Measurements from ENCODE around the gene CACFD1. TPM values are rescaled to one million over a fixed set of nuclear protein-coding genes. Genes with fewer than 3 reads are reported as not detected.

CACFD1 gene
- total RNA-seq, 1 donor from 2014 or later = 39.8 TPM

GRCh38 chr9:133455936-133456335, 3.8 kb upstream of the CACFD1 start:
- ATAC-seq (no peak), DNase-seq (no peak)
- peaks cover 8% of the 10 kb centered on the region for H3K4me1 ChIP-seq
- no peaks in the 10 kb centered on the region for H3K36me3 ChIP-seq
- intact Hi-C loops (cut with DNase I) = no loop called here
- no peak overlapping the region for H3K4me3 ChIP-seq
- no peak for TF ChIP-seq CTCF (IDR thresholded peaks at IDR 0.05)
- no peak overlapping the region for H3K27ac ChIP-seq
- H3K9me3 ChIP-seq = no peaks in the 10 kb centered on the region
- H3K27me3 ChIP-seq = no peaks in the 10 kb centered on the region

DNA sequence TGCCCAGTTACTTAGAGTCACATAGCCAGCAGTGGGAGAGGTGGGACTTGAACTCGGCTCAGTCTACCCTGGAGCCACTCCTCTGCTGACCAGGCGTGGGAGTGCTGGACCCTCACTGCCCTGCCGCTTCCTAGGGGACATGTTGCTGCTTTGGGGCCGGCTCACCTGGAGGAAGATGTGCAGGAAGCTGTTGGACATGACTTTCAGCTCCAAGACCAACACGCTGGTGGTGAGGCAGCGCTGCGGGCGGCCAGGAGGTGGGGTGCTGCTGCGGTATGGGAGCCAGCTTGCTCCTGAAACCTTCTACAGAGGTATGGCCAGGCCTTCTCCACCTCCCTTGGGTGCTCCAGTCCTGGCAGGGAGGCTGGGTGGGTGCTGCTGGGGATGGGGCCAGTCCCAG, 3.4 kb upstream of the CACFD1 start:
- no peaks in the 10 kb centered on the region for H3K27me3 ChIP-seq
- H3K27ac ChIP-seq = no peak overlapping the region
- H3K4me1 ChIP-seq = peaks cover 13% of the 10 kb centered on the region
- no peaks in the 10 kb centered on the region for H3K36me3 ChIP-seq
- H3K4me3 ChIP-seq = no peak overlapping the region
- TF ChIP-seq CTCF (IDR thresholded peaks at IDR 0.05) = no peak
- H3K9me3 ChIP-seq = no peaks in the 10 kb centered on the region
- intact Hi-C loops (cut with DNase I) = no loop called here
- DNase-seq (no peak), ATAC-seq (no peak)

DNA sequence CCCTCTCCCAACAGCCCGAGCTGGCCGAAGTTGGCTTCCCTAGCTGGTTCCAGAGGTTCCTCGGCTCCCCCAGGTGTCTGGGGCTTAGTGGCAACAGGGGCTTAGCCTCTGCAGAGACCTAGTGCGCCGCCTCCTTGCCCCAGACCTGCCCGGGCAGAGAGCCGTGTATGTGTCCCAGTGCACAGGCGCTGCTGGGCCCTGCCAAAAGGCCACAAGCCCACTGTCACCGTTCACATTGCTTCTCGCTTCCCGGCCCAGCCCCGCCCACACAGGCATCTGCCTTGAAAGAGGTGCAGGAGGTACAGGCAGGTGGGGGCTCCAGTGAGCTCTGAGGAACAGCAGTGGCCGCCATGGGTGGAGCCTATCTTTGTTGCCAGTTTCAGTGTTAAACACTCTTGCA, 2.5 kb upstream of the CACFD1 start:
- DNase-seq (no peak), ATAC-seq (no peak)
- Histone ChIP-seq H3K4me1 (peaks cover 13% of the 10 kb centered on the region), H3K9me3 (no peaks in the 10 kb centered on the region), H3K27me3 (no peaks in the 10 kb centered on the region), H3K36me3 (no peaks in the 10 kb centered on the region), H3K27ac (no peak overlapping the region), H3K4me3 (no peak overlapping the region)
- intact Hi-C loops (cut with DNase I) = no loop called here
- TF ChIP-seq CTCF (IDR thresholded peaks at IDR 0.05) = no peak

- Histone ChIP-seq H3K27me3 (no peaks in the 10 kb centered on the region), H3K9me3 (no peaks in the 10 kb centered on the region), H3K4me1 (peaks cover 13% of the 10 kb centered on the region), H3K4me3 (no peak overlapping the region), H3K36me3 (no peaks in the 10 kb centered on the region), H3K27ac (no peak overlapping the region)
- TF ChIP-seq CTCF (IDR thresholded peaks at IDR 0.05) = no peak
- no peak for DNase-seq
- ATAC-seq = no peak
- intact Hi-C loops (cut with DNase I) = no loop called here
These were observed 2.0 kb upstream of the CACFD1 start for GRCh38 chr9:133457748-133458147.

- no peaks in the 10 kb centered on the region for H3K27me3 ChIP-seq
- peak overlapping the region; percentile 89 for H3K27ac ChIP-seq
- no peaks in the 10 kb centered on the region for H3K9me3 ChIP-seq
- intact Hi-C loops (cut with DNase I) = no loop called here
- H3K36me3 ChIP-seq = no peaks in the 10 kb centered on the region
- ATAC-seq = no peak
- TF ChIP-seq CTCF (IDR thresholded peaks at IDR 0.05) = no peak
- DNase-seq = no peak
- peak overlapping the region; percentile 59 for H3K4me3 ChIP-seq
- H3K4me1 ChIP-seq = peaks cover 13% of the 10 kb centered on the region
These were observed 1.0 kb upstream of the CACFD1 start for GRCh38 chr9:133458643-133459312.
